Measurements from ENCODE around the gene RASA4. TPM values are rescaled to one million over a fixed set of nuclear protein-coding genes. Genes with fewer than 3 reads are reported as not detected.
"Not testable (repeated sequence)": the region's sequence is repeated elsewhere in the genome, so short reads cannot be mapped to it uniquely, and the experiment has no call there.

RASA4 gene
- total RNA-seq, 1 experiment from 2014 or later, result 7.1 TPM

GRCh38 chr7:102543596-102543995 is 73.0 kb downstream of the RASA4 start, which contains the start of gene UPK3BL2:
Gene UPK3BL2 (minus strand): TSS chr7:102543696. CDS start chr7:102543636, 60 bp downstream.
- H3K36me3 ChIP-seq (ENCODE audit: control insufficient read depth, insufficient read depth, low read length); DNase-seq (ENCODE audit: low read depth, low spot score); H3K27me3 ChIP-seq (ENCODE audit: control insufficient read depth, insufficient read depth, low read length); H3K4me3 ChIP-seq (ENCODE audit: low read depth in 2 of 2, low read length in 2 of 2); CTCF ChIA-PET; H3K9me3 ChIP-seq (ENCODE audit: control insufficient read depth, insufficient read depth, low read depth, low read length); intact Hi-C loops (cut with micrococcal nuclease; ENCODE audit: unreplicated experiment); POLR2A ChIA-PET; in situ Hi-C loops (cut with HindIII; ENCODE audit: low pct_unique_long_range_greater_than_20kb, low sequenced_read_pairs); H3K4me1 ChIP-seq (ENCODE audit: control insufficient read depth, insufficient read depth, low read length); H3K27ac ChIP-seq (ENCODE audit: low read length): not testable (repeated sequence)
- peak; percentile 12; the same call in 1 of the 2 replicates for ATAC-seq
- BruUV-seq (replicated peaks), result TSS peak; percentile 59

DNA sequence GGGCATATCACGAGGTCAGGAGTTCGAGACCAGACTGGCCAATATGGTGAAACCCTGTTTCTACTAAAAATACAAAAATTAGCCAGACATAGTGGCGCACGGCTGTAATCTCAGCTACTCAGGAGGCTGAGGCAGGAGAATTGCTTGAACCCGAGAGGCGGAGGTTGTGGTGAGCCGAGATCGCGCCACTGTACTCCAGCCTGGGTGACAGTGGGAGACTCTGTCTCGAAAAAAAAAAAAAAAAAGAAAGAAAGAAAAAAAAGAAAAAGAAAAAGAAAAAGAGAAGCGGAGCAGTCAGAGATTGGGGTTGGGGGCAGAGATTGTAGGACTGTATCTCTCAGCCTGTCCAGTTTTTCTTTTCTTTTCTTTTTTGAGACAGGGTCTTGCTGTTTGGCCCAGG is 73.8 kb downstream of the RASA4 start:
- H3K4me3 ChIP-seq (ENCODE audit: low read depth in 2 of 2, low read length in 2 of 2); DNase-seq (ENCODE audit: low read depth, low spot score); ATAC-seq; H3K9me3 ChIP-seq (ENCODE audit: control insufficient read depth, insufficient read depth, low read depth, low read length); H3K36me3 ChIP-seq (ENCODE audit: control insufficient read depth, insufficient read depth, low read length); CTCF ChIA-PET; in situ Hi-C loops (cut with HindIII; ENCODE audit: low pct_unique_long_range_greater_than_20kb, low sequenced_read_pairs); BruUV-seq (replicated peaks); POLR2A ChIA-PET; H3K27ac ChIP-seq (ENCODE audit: low read length); H3K27me3 ChIP-seq (ENCODE audit: control insufficient read depth, insufficient read depth, low read length); intact Hi-C loops (cut with micrococcal nuclease; ENCODE audit: unreplicated experiment); H3K4me1 ChIP-seq (ENCODE audit: control insufficient read depth, insufficient read depth, low read length): not testable (repeated sequence)

GRCh38 chr7:102542083-102542482 is 74.5 kb downstream of the RASA4 start:
- H3K9me3 ChIP-seq (ENCODE audit: control insufficient read depth, insufficient read depth, low read depth, low read length); DNase-seq (ENCODE audit: low read depth, low spot score); H3K4me1 ChIP-seq (ENCODE audit: control insufficient read depth, insufficient read depth, low read length); CTCF ChIA-PET; in situ Hi-C loops (cut with HindIII; ENCODE audit: low pct_unique_long_range_greater_than_20kb, low sequenced_read_pairs); H3K4me3 ChIP-seq (ENCODE audit: low read depth in 2 of 2, low read length in 2 of 2); H3K27ac ChIP-seq (ENCODE audit: low read length); BruUV-seq (replicated peaks); ATAC-seq; intact Hi-C loops (cut with micrococcal nuclease; ENCODE audit: unreplicated experiment); H3K27me3 ChIP-seq (ENCODE audit: control insufficient read depth, insufficient read depth, low read length); H3K36me3 ChIP-seq (ENCODE audit: control insufficient read depth, insufficient read depth, low read length); POLR2A ChIA-PET: not testable (repeated sequence)

DNA sequence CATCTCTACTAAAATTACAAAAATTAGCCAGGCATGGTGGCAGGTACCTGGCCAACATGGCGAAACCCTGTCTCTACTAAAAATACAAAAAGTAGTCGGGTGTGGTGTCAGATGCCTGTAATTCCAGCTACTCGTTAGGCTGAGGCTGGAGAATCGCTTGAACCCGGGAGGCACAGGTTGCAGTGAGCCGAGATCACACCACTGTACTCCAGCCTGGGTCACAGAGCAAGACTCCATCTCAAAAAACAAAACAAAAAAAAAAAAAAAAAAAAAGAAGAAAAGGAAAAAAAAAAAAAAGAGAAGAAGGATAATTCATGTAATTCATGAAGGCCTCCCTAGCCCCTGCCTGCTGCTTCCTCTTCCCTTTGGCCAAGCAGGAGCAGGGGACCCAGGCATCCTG is 76.0 kb downstream of the RASA4 start:
- intact Hi-C loops (cut with micrococcal nuclease; ENCODE audit: unreplicated experiment); CTCF ChIA-PET; BruUV-seq (replicated peaks); H3K27me3 ChIP-seq (ENCODE audit: control insufficient read depth, insufficient read depth, low read length); H3K4me1 ChIP-seq (ENCODE audit: control insufficient read depth, insufficient read depth, low read length); POLR2A ChIA-PET; H3K9me3 ChIP-seq (ENCODE audit: control insufficient read depth, insufficient read depth, low read depth, low read length); DNase-seq (ENCODE audit: low read depth, low spot score); H3K4me3 ChIP-seq (ENCODE audit: low read depth in 2 of 2, low read length in 2 of 2); H3K27ac ChIP-seq (ENCODE audit: low read length); H3K36me3 ChIP-seq (ENCODE audit: control insufficient read depth, insufficient read depth, low read length); in situ Hi-C loops (cut with HindIII; ENCODE audit: low pct_unique_long_range_greater_than_20kb, low sequenced_read_pairs): not testable (repeated sequence)
- ATAC-seq, result 0 out of 2 replicates have a peak, but pooled peaks have one; percentile 8

DNA sequence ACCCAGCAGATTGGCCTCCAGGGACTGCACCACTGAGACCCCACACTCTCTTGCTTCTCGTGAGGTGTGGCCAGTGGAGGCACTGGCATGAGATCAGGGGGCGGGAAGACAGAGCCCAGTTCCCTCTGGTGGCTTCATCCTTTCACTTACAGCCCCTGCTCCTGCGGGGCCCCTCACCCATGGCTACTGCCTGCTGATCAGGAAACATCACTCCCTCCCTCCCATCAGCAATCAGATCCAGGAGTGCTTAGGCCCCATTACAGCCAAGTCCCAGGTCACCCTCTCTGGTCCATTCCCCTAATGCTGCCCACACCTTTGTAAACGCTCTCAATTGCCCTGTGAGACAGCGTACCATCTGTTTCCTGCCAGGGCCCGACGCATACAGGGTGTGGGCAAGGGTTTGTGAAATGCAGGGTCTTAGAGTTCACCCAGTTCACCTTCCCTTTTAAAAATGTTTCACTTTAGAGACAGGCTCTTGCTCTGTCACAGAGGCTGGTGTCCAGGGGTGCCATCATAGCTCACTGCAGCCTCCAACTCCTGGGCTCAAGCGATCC is 81.4 kb downstream of the RASA4 start:
- H3K4me1 ChIP-seq (ENCODE audit: control insufficient read depth, insufficient read depth, low read length); CTCF ChIA-PET; BruUV-seq (replicated peaks); H3K4me3 ChIP-seq (ENCODE audit: low read depth in 2 of 2, low read length in 2 of 2); H3K27me3 ChIP-seq (ENCODE audit: control insufficient read depth, insufficient read depth, low read length); H3K27ac ChIP-seq (ENCODE audit: low read length); H3K36me3 ChIP-seq (ENCODE audit: control insufficient read depth, insufficient read depth, low read length); in situ Hi-C loops (cut with HindIII; ENCODE audit: low pct_unique_long_range_greater_than_20kb, low sequenced_read_pairs); POLR2A ChIA-PET; ATAC-seq; intact Hi-C loops (cut with micrococcal nuclease; ENCODE audit: unreplicated experiment); DNase-seq (ENCODE audit: low read depth, low spot score); H3K9me3 ChIP-seq (ENCODE audit: control insufficient read depth, insufficient read depth, low read depth, low read length): not testable (repeated sequence)

DNA sequence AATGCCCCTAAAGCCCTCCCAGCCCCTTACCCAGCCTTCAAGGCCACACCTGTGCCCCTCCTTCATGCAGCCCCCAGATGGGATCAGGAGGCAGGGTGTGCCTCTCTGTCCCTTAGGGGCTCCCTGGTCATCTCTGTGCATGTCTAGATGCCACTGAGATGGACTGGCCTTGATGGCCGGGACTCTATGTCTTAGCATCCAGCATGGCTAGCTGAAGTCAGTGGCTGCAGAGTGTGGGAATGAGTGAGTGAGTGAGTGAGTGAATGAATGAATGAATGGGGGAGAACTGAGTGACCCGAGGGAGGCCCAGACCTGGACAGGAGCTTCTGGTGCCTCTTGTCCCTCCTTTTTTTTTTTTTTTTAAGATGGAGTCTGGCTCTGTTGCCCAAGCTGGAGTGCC is 84.4 kb downstream of the RASA4 start:
- POLR2A ChIA-PET; intact Hi-C loops (cut with micrococcal nuclease; ENCODE audit: unreplicated experiment): not testable (repeated sequence)

DNA sequence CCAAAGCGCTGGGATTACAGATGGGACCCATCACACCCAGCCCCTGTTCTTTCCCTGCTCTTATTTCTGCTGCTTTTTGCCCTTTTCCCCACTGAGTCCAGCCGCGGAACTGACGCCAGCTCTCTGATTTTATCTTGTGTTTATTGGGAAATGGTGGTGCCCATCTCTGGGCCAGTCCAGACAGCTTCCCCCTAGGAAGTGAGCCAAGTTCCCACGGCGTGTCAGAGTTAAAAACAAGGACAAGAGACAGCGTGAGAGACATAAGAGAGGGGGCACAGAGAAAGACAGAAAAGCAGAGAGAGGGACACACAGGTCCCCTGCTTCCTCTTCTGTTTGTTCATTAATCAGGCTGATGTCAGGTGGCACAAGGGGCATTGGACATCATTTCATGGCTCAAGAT is 85.0 kb downstream of the RASA4 start:
- H3K4me1 ChIP-seq (ENCODE audit: control insufficient read depth, insufficient read depth, low read length); in situ Hi-C loops (cut with HindIII; ENCODE audit: low pct_unique_long_range_greater_than_20kb, low sequenced_read_pairs): not testable (repeated sequence)

More for the DNA sequence above, 84.4 kb downstream of the RASA4 start:
- peak; percentile 46 for ATAC-seq
- H3K27ac ChIP-seq (ENCODE audit: low read length); H3K4me1 ChIP-seq (ENCODE audit: control insufficient read depth, insufficient read depth, low read length); H3K27me3 ChIP-seq (ENCODE audit: control insufficient read depth, insufficient read depth, low read length); H3K36me3 ChIP-seq (ENCODE audit: control insufficient read depth, insufficient read depth, low read length); in situ Hi-C loops (cut with HindIII; ENCODE audit: low pct_unique_long_range_greater_than_20kb, low sequenced_read_pairs); CTCF ChIA-PET; DNase-seq (ENCODE audit: low read depth, low spot score); H3K9me3 ChIP-seq (ENCODE audit: control insufficient read depth, insufficient read depth, low read depth, low read length); H3K4me3 ChIP-seq (ENCODE audit: low read depth in 2 of 2, low read length in 2 of 2): not testable (repeated sequence)
- TSS peak; percentile 79 for BruUV-seq (replicated peaks)

More for the DNA sequence above, 85.0 kb downstream of the RASA4 start:
- H3K36me3 ChIP-seq (ENCODE audit: control insufficient read depth, insufficient read depth, low read length); H3K27ac ChIP-seq (ENCODE audit: low read length); ATAC-seq; POLR2A ChIA-PET; CTCF ChIA-PET; H3K27me3 ChIP-seq (ENCODE audit: control insufficient read depth, insufficient read depth, low read length); H3K9me3 ChIP-seq (ENCODE audit: control insufficient read depth, insufficient read depth, low read depth, low read length); intact Hi-C loops (cut with micrococcal nuclease; ENCODE audit: unreplicated experiment); H3K4me3 ChIP-seq (ENCODE audit: low read depth in 2 of 2, low read length in 2 of 2); BruUV-seq (replicated peaks); DNase-seq (ENCODE audit: low read depth, low spot score): not testable (repeated sequence)
